T follicular helper cell (primary cell): ENCODE measurements around the gene CAMTA1.
A peak's percentile ranks its signal among the peaks of the same experiment; 100 is the strongest.

Source experiments
- DNase-seq: peaks from one replicate; pipeline ENCODE4 v3.0.0-alpha.2; 2020; ENCODE audit warnings: low read depth

The CAMTA1 gene

GRCh38 chr1:7040969-7041695 is 255.9 kb downstream of the CAMTA1 start:
- no peak for DNase-seq

DNA sequence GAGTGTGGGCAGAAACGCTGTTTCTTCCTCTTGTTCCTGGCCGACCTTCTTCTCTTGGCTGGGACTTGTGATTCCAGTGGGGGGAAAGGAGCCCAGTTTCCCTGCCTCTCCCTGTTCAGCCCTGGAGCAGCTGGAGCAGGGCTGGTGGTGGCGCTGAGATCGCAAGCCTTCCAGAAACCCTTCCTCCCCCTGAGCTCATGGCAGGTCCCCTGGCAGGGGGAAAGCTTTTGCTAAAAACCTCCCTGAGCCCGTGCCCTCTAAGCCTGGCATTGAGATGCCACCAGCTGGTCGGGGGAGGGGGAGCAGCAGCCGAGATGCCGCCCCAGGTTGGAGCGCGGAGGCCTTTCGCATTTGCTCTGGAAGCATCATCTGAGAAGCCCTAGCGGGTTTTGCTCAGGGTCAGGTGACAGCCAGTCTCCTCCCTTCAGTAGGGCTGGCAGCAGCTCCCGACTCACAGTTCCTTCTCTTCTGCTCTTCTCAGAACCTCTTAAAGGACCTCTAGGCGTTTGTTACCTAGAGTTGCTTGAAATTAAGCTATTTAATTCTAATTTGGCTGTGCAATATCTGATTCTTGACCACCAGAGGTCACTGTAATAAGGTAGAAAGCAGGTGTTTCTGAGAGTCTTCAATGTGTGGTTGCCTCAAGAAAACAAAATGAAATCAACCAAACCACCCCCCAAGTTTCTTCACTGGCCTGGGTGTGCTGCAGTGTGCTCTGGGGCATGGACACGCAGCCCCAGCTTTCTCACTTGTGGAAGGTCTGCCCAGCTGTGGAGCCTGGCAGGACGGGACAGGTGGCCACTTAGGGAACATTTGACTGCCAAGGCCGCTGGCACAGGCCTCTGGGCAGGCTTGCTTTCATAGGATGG is 257.3 kb downstream of the CAMTA1 start:
- no peak for DNase-seq

- DNase-seq, result no peak
Observed at GRCh38 chr1:7043191-7043549, 257.9 kb downstream of the CAMTA1 start.

GRCh38 chr1:7043719-7044535 is 258.7 kb downstream of the CAMTA1 start:
- no peak for DNase-seq

GRCh38 chr1:7045897-7046296 is 260.6 kb downstream of the CAMTA1 start:
- no peak for DNase-seq

DNA sequence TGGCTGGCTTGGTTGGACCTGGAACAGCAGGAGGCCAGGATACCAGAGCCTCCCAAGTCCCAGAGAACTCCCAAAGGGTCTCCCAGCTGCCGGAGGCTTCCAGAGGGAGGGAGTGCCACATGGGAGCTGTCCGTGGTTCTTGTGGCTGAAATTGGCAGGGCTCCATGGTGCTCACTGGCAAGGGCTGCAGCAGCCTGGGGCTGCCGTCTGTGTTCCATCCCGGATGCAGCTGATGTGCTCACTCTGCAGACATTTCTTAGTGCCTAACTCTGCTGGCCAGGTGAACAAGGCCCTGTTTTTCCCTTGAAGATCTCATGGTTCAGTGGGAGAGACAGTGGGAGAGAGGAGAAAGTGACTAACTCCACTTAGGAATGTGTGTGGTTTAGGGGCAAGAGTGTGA is 261.1 kb downstream of the CAMTA1 start:
- DNase-seq, result no peak

DNA sequence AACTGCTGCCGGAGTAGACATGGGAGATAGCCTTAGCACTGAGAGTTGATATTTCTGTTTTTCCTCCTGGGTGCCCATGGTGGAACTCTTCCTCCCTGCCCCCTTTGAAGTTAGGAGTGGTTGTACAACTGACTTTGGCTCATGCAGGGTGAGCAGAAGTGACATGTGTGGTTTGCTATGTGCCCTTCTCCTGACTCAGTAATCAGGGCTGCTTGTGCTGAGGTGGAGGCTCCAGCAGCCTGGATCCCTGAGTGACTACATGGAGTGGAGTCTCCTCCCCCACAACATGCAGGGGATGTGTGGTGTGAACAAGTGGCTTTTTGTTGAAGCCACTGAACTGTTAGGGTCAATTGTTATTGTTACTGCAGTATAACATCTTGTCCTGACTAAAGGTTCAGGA is 261.6 kb downstream of the CAMTA1 start:
- DNase-seq, result no peak

- DNase-seq, result no peak
Observed at GRCh38 chr1:7047866-7048265, 262.6 kb downstream of the CAMTA1 start.

DNA sequence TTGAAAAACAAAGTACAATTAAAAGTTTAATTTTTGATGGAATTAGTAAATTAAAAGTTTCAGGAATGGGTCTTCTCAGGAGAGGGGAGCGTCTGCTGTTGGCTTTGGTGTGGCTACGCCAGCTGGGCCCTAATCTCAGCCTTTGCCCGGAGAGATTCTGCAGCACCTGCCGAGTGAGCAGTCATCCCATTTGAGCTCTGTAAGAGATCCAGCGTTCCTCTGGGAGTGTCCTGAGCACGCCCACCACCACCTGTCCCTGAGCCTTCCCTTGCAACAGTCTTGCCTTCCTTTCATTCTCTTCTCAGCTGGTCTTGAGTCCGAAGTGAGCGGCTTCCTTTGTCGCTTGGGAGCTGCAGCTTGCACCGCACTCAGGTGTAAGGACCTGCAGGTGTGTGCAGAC is 263.1 kb downstream of the CAMTA1 start:
- no peak for DNase-seq

DNA sequence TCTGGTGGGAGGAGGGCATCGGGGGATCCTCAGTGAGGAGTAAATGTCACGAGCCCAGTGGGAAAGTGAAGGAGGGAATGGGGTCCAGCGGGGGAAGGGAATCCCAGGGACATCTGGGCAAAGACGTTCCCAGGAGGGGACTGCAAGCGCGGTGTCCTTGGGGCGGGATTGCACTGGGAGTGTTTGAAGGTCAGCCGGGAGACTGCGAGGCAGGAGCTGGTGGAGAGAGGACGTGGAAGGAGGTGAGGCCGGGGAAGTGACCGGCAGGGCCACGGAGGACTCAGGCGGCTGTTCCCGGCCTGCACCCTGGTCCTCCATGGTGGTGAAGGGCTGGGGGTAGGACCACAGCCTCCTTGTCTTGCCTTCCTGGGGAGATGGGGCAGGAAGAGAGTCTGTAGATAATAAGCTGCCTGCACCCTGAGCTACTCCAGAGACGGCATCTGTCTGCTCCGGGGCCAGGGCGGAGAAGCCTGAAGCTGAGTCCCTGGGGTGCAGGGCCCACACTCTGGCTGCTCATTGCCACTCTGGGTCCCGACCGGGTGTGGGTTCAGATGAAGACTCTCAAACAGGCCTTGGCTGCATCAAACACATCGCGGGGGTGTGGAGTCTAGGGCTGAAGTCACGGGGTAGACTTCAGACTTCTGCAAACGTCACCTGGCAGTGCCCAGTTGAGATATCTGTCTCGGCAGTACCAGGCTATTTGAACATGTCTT is 264.8 kb downstream of the CAMTA1 start:
- DNase-seq, result no peak

DNA sequence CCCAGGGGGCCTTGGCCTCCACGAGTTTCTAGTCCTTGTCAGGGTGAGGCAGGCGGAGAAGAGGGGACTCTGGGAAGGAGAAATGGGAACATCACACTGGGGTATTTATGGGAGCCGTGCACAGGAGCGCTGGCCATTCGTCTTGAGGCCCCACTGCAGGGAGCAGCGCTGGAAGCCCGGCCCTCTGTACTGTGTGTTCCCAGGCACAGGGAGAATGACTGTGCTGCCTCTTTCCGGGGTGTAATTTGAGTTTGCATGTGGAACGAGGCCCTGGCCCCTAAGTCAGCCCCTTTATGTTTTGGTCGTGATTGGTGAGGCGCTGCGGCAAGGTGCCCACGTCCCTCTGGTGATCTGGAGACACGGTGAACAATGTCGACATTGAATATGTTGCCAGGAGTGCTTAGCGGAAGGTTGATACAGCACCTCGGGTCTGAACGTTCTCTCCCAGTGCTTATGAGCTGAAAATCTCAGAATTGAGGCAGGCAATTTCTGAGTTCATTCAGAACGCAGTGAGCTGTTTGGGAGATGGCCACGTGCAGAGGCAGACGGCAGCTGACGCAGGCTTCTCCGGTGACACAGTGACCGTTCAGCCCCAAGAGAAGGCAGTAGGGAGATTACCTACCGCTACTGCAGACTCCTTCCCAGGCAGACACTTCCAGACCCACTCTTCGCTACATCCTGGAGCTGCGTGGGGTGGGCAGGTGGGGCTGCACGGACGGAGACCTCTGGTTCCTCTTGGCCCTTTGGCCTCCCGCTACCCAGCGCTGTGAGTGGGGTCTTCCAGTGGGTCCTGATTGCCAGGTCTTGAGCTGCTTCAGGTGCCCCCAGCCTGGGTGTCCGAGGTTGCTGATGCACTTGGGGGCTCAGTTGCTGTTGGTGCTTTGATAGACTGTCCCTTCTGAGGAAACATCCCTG is 265.8 kb downstream of the CAMTA1 start:
- no peak for DNase-seq

DNA sequence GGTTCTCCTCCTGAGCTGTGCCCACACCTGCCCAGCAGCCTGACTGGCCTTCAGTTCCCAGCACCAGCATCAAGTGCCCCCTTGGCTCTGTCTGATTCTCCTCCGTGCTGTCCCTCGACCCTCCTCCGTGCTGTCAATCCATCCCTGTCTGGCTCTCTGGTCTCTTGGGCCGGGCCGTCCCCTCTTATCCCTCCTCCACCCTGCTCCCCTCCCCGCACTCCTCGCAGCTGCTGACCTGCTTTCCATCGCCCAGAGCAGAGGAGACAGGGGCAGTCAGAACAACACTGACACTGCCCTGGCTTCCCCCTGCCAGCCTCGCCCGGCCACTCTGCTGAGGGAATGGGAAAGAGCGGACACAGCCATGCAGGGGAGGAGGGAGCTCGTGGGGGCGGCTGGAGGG is 267.4 kb downstream of the CAMTA1 start:
- DNase-seq, result no peak

DNA sequence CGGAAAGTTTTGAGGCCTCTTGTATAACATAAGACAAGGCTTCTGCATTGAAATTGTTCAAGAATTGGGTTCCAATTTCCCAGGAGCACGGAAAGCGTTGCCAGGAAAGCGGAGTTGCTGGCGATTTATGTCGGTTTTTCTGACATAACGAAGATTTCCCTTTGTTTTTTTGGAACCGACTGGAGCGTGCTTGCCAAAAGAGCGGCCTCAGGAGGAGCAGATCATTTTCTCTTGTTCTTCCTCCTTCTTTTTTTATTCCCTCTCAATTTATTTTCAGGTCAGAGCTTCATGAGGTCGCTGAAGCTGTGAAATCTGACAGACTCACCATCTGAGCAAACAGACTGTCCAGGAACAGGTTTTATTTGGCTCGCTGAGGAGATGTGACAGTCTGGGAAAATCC is 275.5 kb downstream of the CAMTA1 start:
- DNase-seq, result no peak

- no peak for DNase-seq
Observed at GRCh38 chr1:7062346-7063061, 277.2 kb downstream of the CAMTA1 start.

GRCh38 chr1:7063981-7064380 is 278.7 kb downstream of the CAMTA1 start:
- DNase-seq, result no peak

GRCh38 chr1:7068552-7068951 is 283.3 kb downstream of the CAMTA1 start:
- DNase-seq, result no peak

DNA sequence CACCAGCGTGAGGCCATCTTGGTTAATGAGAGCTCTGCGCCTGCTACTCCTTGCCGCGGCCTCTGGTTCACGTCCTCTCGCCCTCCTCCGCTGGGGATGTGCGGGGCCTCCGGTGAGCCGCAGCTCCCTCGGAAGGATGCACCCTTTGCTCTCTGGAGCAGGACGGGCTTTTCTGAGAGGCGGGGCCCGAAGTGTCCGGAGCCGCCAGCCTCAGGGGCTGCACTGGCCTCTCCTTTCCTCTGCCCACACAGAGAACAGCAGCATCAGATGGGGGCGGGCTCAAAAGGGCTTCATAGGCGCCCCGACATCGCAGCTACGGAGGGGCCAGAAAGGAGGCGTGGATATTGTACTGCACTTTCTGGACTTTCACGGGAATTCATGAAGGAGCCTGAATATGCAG is 284.7 kb downstream of the CAMTA1 start:
- no peak for DNase-seq

DNA sequence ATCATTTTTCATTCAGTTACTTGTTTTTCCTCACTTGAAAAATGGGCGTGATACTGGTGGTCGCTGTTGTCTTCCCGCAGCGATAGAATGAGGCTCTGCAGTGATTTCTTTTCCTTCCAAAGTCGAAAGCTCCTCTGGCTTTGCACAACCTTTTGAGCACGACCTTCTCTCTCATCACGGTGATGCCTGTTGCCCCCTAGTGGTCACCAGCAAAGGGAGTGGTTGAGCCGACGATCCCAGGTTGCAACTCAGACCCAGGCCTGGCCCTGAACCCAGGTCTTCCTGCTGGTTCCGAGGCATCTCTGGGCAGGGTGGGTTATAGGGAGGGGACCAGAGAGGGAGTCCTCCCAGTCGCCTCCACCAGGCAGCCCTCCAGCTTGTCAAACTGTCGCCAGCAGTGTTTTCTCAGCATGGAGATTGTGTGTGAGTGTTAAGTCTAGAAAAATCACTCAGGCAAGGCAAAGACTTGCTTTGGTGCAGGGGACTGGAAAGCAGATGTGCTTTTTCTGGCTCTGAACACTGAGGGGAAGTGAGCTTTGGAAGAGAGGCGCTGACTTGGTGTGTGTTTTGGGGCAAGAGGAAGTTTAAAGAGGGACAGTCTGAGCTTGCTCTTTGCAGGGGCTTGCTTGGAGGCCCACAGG is 285.3 kb downstream of the CAMTA1 start:
- peak; percentile 13 for DNase-seq

GRCh38 chr1:7076117-7076516 is 290.9 kb downstream of the CAMTA1 start:
- no peak for DNase-seq

- no peak for DNase-seq
Observed at GRCh38 chr1:7076572-7076971, 291.3 kb downstream of the CAMTA1 start.
